ENCODE measurements around the gene RGS2.

GRCh38 chr1:192795916-192796618, 12.8 kb upstream of the RGS2 start:
- TF ChIP-seq CTCF (tag by site-specific recombination; IDR thresholded peaks at IDR 0.05) (no peak), GLI4 (tag by site-specific recombination; IDR thresholded peaks at IDR 0.05) (no peak), ZNF830 (tag by site-specific recombination; IDR thresholded peaks at IDR 0.05; ENCODE audit: low read depth) (no peak), REST (tag by site-specific recombination; IDR thresholded peaks at IDR 0.05) (no peak), ATF2 (tag by site-specific recombination; IDR thresholded peaks at IDR 0.05; ENCODE audit: low read depth) (no peak), ZNF239 (tag by site-specific recombination; IDR thresholded peaks at IDR 0.05) (no peak), ZNF548 (tag by site-specific recombination; IDR thresholded peaks at IDR 0.05) (no peak), GLI2 (tag by site-specific recombination; IDR thresholded peaks at IDR 0.05; ENCODE audit: borderline replicate concordance, low read depth) (no peak), ZSCAN30 (tag by site-specific recombination; IDR thresholded peaks at IDR 0.05) (no peak), ZNF354C (tag by site-specific recombination; IDR thresholded peaks at IDR 0.05; ENCODE audit: borderline replicate concordance, low read depth) (no peak), ZBTB11 (tag by site-specific recombination; conservative IDR thresholded peaks at IDR 0.05; ENCODE audit: low read depth) (no peak), ZNF10 (tag by site-specific recombination; IDR thresholded peaks at IDR 0.05) (no peak)

All from HEK293 (cell line).